Fibroblast of lung (primary cell): ENCODE data around the gene FUBP3. TPM values are rescaled to one million over a fixed set of nuclear protein-coding genes. Genes with fewer than 3 reads are reported as not detected.

Experiments used
- DNase-seq, 2 donors: peaks; one replicate each; pipeline versions ENCODE4 v3.0.0 to v3.0.0-alpha.2; 2010; ENCODE audit warnings: low read depth in 2 of 2
- H2AFZ ChIP-seq: 2 replicates; pipeline ENCODE4 v1.5.1; 2012; ENCODE audit warnings: low read length, control low read depth, inconsistent platforms
- H3K27ac ChIP-seq: 2 replicates; pipeline ENCODE4 v1.5.1; 2011; ENCODE audit warnings: low read length, control low read depth; ENCODE audit not compliant: insufficient read depth
- H3K27me3 ChIP-seq: 2 replicates; pipeline ENCODE4 v1.5.1; 2011; ENCODE audit warnings: mild to moderate bottlenecking, low read length; ENCODE audit not compliant: control insufficient read depth, insufficient read depth
- H3K36me3 ChIP-seq: 2 replicates; pipeline ENCODE4 v1.5.1; 2011; ENCODE audit warnings: low read length; ENCODE audit not compliant: control insufficient read depth, insufficient read depth
- H3K4me1 ChIP-seq: 2 replicates; pipeline ENCODE4 v1.5.1; 2011; ENCODE audit warnings: low read length; ENCODE audit not compliant: control insufficient read depth, insufficient read depth; ENCODE audit errors: extremely low read depth
- H3K4me2 ChIP-seq: 2 replicates; pipeline ENCODE4 v1.5.1; 2011; ENCODE audit warnings: low read length, control low read depth; ENCODE audit not compliant: insufficient read depth; ENCODE audit errors: extremely low read depth
- H3K4me3 ChIP-seq, 4 experiments: fragments of 200-600 bp in 1 of 4; sonication (generic) in 1 of 4; replicated peaks in 1 of 4; 2 replicates each; pipeline ENCODE4 v1.5.1; 2011 to 2016; ENCODE audit warnings: low read length in 4 of 4, low read depth in 3 of 4, mild to moderate bottlenecking in 3 of 4, control low read depth in 2 of 4, inconsistent platforms in 1 of 4, mixed read lengths in 1 of 4; ENCODE audit not compliant: insufficient read depth in 1 of 4; ENCODE audit errors: control extremely low read depth in 1 of 4
- H3K79me2 ChIP-seq: 2 replicates; pipeline ENCODE4 v1.5.1; 2012; ENCODE audit warnings: mild to moderate bottlenecking, low read length, inconsistent platforms; ENCODE audit not compliant: control insufficient read depth, insufficient read depth
- H3K9ac ChIP-seq: 2 replicates; pipeline ENCODE4 v1.5.1; 2011; ENCODE audit warnings: mild to moderate bottlenecking, low read length, control low read depth; ENCODE audit not compliant: insufficient read depth
- H3K9me3 ChIP-seq: 2 replicates; pipeline ENCODE4 v1.5.1; 2012; ENCODE audit warnings: low read depth, low read length; ENCODE audit not compliant: control insufficient read depth, insufficient read depth
- H4K20me1 ChIP-seq: 2 replicates; pipeline ENCODE4 v1.5.1; 2011; ENCODE audit warnings: low read length; ENCODE audit not compliant: control insufficient read depth, insufficient read depth; ENCODE audit errors: extremely low read depth
- EZH2 ChIP-seq: IDR thresholded peaks from 2 replicates; pipeline ENCODE4 v1.5.1; 2012; ENCODE audit warnings: low read length, control low read depth, mild to moderate bottlenecking; ENCODE audit errors: missing control alignments
- polyA plus RNA-seq, 2 donors: library from polyadenylated mRNA; depleted of rRNA in 1 of 2; stranded (reverse) in 1 of 2; unstranded in 1 of 2; fragments of >200 nt; gene quantifications; 2 replicates each; pipeline ENCODE4 v1.2.1, GENCODE V29; 2011 to 2012; ENCODE audit warnings: missing spikeins in 1 of 2
- total RNA-seq: library from RNA; depleted of rRNA; stranded (reverse); fragments of >200 nt; gene quantifications from 2 replicates; pipeline ENCODE4 v1.2.1, GENCODE V29; 2014
- TF ChIP-seq, protein P1 (sequence below), 2 donors: IDR thresholded peaks in 1 of 2; conservative IDR thresholded peaks in 1 of 2; 1 replicate in 1 of 2; 2 replicates in 1 of 2; pipeline ENCODE4 v1.5.1; 2011 to 2012; ENCODE audit warnings: low read length in 2 of 2, control low read depth in 1 of 2, inconsistent platforms in 1 of 2, low read depth in 1 of 2, mild to moderate bottlenecking in 1 of 2

FUBP3 gene
- total and polyA plus RNA-seq, 2 donors (not counting 1 experiment from before 2014, with no cell fraction given) = 35.7 to 36.2 TPM

DNA sequence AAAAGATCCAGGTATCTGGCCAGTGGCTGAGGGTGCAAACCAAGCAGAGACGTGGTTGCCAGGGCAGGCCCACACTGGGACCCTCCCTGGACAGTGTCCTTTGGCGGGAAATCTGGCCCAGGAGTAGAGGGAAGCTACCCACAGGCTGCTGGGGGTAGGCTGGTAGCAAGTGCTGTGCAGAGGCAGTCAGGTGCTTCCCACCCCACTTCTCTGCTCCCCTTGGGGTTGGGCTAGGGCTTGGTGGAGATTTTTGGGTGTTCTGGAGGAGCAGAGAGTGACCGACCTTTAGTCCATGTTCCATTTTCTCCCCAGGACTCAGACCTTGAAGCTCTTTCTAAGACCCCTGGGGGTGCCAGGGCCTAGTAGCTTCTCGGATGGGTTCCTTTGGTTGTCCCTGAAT lies 90.6 kb downstream of the FUBP3 start:
- Histone ChIP-seq H3K4me1 (no peaks in the 10 kb centered on the region), H3K4me3 (no peak overlapping the region), H4K20me1 (no peaks in the 10 kb centered on the region), H3K4me2 (no peak overlapping the region), H3K27me3 (peaks cover 27% of the 10 kb centered on the region), H3K9ac (no peak overlapping the region), H2AFZ (no peak overlapping the region), H3K9me3 (no peaks in the 10 kb centered on the region), H3K79me2 (no peaks in the 10 kb centered on the region), H3K27ac (no peak overlapping the region), H3K36me3 (no peaks in the 10 kb centered on the region)
- TF ChIP-seq, protein P1, sequence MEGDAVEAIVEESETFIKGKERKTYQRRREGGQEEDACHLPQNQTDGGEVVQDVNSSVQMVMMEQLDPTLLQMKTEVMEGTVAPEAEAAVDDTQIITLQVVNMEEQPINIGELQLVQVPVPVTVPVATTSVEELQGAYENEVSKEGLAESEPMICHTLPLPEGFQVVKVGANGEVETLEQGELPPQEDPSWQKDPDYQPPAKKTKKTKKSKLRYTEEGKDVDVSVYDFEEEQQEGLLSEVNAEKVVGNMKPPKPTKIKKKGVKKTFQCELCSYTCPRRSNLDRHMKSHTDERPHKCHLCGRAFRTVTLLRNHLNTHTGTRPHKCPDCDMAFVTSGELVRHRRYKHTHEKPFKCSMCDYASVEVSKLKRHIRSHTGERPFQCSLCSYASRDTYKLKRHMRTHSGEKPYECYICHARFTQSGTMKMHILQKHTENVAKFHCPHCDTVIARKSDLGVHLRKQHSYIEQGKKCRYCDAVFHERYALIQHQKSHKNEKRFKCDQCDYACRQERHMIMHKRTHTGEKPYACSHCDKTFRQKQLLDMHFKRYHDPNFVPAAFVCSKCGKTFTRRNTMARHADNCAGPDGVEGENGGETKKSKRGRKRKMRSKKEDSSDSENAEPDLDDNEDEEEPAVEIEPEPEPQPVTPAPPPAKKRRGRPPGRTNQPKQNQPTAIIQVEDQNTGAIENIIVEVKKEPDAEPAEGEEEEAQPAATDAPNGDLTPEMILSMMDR (conservative IDR thresholded peaks at IDR 0.05 in 1 of 2, IDR thresholded peaks at IDR 0.05 in 1 of 2; ENCODE audit: low read depth in 1 of 2, low read length in 2 of 2) = no peak
- TF ChIP-seq EZH2 = no peak
- no peak for DNase-seq

GRCh38 chr9:130670644-130671043 lies 91.3 kb downstream of the FUBP3 start:
- Histone ChIP-seq H3K4me1 (no peaks in the 10 kb centered on the region), H3K9ac (no peak overlapping the region), H3K27me3 (peaks cover 23% of the 10 kb centered on the region), H2AFZ (no peak overlapping the region), H3K4me3 (no peak overlapping the region), H3K36me3 (no peaks in the 10 kb centered on the region), H3K79me2 (no peaks in the 10 kb centered on the region), H3K4me2 (no peak overlapping the region), H3K27ac (no peak overlapping the region), H4K20me1 (no peaks in the 10 kb centered on the region), H3K9me3 (no peaks in the 10 kb centered on the region)
- TF ChIP-seq, protein P1 (conservative IDR thresholded peaks at IDR 0.05 in 1 of 2, IDR thresholded peaks at IDR 0.05 in 1 of 2; ENCODE audit: low read depth in 1 of 2, low read length in 2 of 2) = no peak
- TF ChIP-seq EZH2 = no peak
- no peak for DNase-seq

DNA sequence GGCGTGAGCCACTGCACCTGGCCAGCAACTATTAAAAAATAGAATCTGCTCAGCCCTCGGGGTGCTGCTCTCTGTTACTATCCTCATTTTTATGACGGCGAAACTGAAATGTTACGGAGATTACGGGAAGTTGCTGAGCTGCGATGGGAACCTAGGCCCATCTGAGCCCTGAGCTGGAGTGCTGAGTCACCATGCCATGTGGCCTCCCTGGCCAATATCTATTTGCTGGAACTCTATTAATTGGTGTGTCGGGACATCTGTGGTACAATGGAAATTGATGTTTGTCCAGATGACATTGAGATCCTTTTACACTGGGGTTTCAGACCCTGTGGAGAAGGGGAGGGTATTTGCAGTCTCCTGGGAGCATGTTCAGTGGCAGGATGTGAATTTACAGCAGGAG lies 93.1 kb downstream of the FUBP3 start:
- Histone ChIP-seq H3K4me2 (no peak overlapping the region), H4K20me1 (no peaks in the 10 kb centered on the region), H3K27ac (no peak overlapping the region), H3K9ac (no peak overlapping the region), H2AFZ (no peak overlapping the region), H3K79me2 (no peaks in the 10 kb centered on the region), H3K27me3 (peaks cover 6% of the 10 kb centered on the region), H3K9me3 (no peaks in the 10 kb centered on the region), H3K36me3 (no peaks in the 10 kb centered on the region), H3K4me3 (no peak overlapping the region), H3K4me1 (no peaks in the 10 kb centered on the region)
- no peak for DNase-seq
- TF ChIP-seq, protein P1 (conservative IDR thresholded peaks at IDR 0.05 in 1 of 2, IDR thresholded peaks at IDR 0.05 in 1 of 2; ENCODE audit: low read depth in 1 of 2, low read length in 2 of 2) = no peak
